ENCODE results near the gene TGFBR3.

TGFBR3 gene

DNA sequence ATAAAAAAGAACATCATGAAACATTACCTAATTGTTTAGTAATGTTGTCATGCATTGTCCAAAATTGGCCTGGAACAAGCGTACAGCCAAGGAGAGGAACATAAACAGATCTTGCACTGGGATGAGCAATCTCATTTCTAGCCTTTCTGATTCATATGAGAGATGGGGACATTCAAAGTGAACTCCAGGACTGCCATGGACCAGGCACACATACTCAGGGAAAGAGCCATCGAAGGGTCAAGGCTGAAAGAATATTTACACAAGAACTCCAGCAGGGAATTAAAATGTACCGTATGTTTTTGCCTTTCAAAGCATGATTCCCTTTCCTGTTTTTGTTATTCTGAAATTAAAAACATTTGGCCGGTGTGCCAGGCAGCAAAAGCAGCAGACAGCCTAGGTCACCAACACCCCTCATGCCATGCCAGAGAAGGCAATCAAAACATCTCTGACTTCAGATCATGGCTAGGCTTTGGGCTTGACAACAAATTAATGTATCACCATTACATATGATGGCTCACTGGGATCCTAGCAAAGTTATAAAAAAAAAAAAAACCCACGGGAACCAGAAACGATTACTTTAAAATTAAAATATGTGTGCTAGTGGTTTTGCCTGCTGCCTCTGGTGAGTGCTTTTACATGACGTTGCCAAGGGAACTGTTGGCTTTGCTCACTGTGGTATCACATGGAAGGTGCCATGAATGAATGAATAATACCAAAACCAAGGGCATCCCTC lies 159.8 kb downstream of the TGFBR3 start:
- Histone ChIP-seq H3K9ac (ENCODE audit: low read length) (no peak overlapping the region), H3K79me2 (ENCODE audit: low read length) (no peaks in the 10 kb centered on the region), H3K4me3 (ENCODE audit: low read length) (no peak overlapping the region), H4K20me1 (ENCODE audit: insufficient read depth, low read length) (no peaks in the 10 kb centered on the region), H3K4me1 (ENCODE audit: low read length) (peaks cover 17% of the 10 kb centered on the region), H3K27me3 (ENCODE audit: low read depth, low read length) (no peaks in the 10 kb centered on the region), H3K27ac (ENCODE audit: low read length) (no peak overlapping the region), H3K36me3 (replicated peaks; ENCODE audit: low read depth, low read length) (no peaks in the 10 kb centered on the region), H2AFZ (ENCODE audit: low read depth, low read length) (no peak overlapping the region), H3K9me3 (ENCODE audit: insufficient read depth, low read length) (no peaks in the 10 kb centered on the region), H3K4me2 (ENCODE audit: low read length) (no peak overlapping the region)
- TF ChIP-seq CTCF (IDR thresholded peaks at IDR 0.05; ENCODE audit: low read depth, low read length): no peak
- no peak for TF ChIP-seq EZH2phosphoT487 (IDR thresholded peaks at IDR 0.05; ENCODE audit: low read depth)

DNA sequence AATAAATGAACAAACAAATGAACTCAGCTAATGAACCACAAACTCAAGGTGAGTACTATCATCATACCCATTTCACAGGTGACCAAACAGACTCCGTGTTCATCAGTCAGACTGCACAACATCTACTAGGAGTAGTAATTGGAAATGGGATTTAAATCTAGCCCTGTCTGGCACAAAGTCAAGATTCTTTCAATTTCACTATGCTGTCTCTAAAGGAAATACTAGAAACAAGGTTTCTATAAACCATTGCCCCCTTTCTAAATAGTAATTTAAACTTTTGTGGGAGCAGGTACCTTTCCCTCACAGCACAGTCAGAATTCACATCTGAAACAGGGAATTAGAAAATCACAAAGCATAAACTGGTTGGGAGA lies 160.3 kb downstream of the TGFBR3 start:
- no peak overlapping the region for H3K4me3 ChIP-seq (ENCODE audit: low read length)
- H4K20me1 ChIP-seq (ENCODE audit: insufficient read depth, low read length): no peaks in the 10 kb centered on the region
- no peaks in the 10 kb centered on the region for H3K36me3 ChIP-seq (replicated peaks; ENCODE audit: low read depth, low read length)
- H3K27me3 ChIP-seq (ENCODE audit: low read depth, low read length): no peaks in the 10 kb centered on the region
- no peaks in the 10 kb centered on the region for H3K79me2 ChIP-seq (ENCODE audit: low read length)
- H3K4me2 ChIP-seq (ENCODE audit: low read length): no peak overlapping the region
- TF ChIP-seq EZH2phosphoT487 (IDR thresholded peaks at IDR 0.05; ENCODE audit: low read depth) (no peak), CTCF (IDR thresholded peaks at IDR 0.05; ENCODE audit: low read depth, low read length) (no peak)
- H3K27ac ChIP-seq (ENCODE audit: low read length): no peak overlapping the region
- no peaks in the 10 kb centered on the region for H3K9me3 ChIP-seq (ENCODE audit: insufficient read depth, low read length)
- peaks cover 11% of the 10 kb centered on the region for H3K4me1 ChIP-seq (ENCODE audit: low read length)
- no peak overlapping the region for H3K9ac ChIP-seq (ENCODE audit: low read length)
- H2AFZ ChIP-seq (ENCODE audit: low read depth, low read length): no peak overlapping the region

DNA sequence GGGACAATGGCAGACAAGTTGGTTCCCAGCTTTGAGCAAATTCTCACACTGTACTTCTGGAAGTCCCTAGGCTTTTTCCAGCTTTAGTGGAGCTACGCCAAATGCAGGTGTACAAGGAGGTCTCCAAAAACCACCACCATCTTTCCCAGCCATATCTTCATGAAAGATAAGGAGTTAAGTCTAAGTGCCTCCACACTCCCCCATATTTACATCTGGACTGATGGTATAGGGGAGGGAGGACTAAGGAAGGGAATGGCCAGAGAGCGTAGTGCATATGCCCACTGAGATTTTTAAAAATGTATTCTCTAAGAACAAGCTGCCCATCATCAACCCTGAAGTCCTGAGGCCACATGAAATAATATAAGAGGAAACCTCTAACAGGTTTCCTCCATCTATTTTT lies 161.3 kb downstream of the TGFBR3 start:
- Histone ChIP-seq H3K27ac (ENCODE audit: low read length) (no peak overlapping the region), H3K4me2 (ENCODE audit: low read length) (no peak overlapping the region), H3K4me1 (ENCODE audit: low read length) (peaks cover 2% of the 10 kb centered on the region; the same call in 1 of the 2 replicates), H2AFZ (ENCODE audit: low read depth, low read length) (no peak overlapping the region), H3K4me3 (ENCODE audit: low read length) (no peak overlapping the region), H3K27me3 (ENCODE audit: low read depth, low read length) (no peaks in the 10 kb centered on the region), H3K9me3 (ENCODE audit: insufficient read depth, low read length) (no peaks in the 10 kb centered on the region), H3K9ac (ENCODE audit: low read length) (no peak overlapping the region), H3K79me2 (ENCODE audit: low read length) (no peaks in the 10 kb centered on the region), H4K20me1 (ENCODE audit: insufficient read depth, low read length) (no peaks in the 10 kb centered on the region), H3K36me3 (replicated peaks; ENCODE audit: low read depth, low read length) (no peaks in the 10 kb centered on the region)
- TF ChIP-seq CTCF (IDR thresholded peaks at IDR 0.05; ENCODE audit: low read depth, low read length): no peak
- no peak for TF ChIP-seq EZH2phosphoT487 (IDR thresholded peaks at IDR 0.05; ENCODE audit: low read depth)

DNA sequence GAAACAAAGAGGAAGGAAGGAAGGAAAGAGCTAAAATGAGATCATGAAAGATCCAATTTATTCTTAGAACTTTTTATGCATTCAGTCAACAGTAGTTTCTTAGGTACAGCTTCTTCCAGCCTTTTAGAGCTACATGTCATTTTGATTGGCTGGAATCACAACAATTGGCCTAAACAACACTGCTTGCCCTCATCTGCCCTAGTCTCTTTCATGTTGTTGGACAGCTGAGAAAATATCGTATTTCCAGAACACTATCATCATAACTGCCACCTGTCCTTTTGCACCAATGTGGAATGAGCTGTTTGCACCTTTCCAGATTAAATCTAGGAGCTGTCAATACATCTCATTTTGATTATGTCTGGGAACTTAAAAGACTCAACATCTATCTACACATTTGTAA lies 161.7 kb downstream of the TGFBR3 start:
- no peaks in the 10 kb centered on the region for H3K9me3 ChIP-seq (ENCODE audit: insufficient read depth, low read length)
- H3K4me3 ChIP-seq (ENCODE audit: low read length): no peak overlapping the region
- H3K4me2 ChIP-seq (ENCODE audit: low read length): no peak overlapping the region
- TF ChIP-seq EZH2phosphoT487 (IDR thresholded peaks at IDR 0.05; ENCODE audit: low read depth): no peak
- TF ChIP-seq CTCF (IDR thresholded peaks at IDR 0.05; ENCODE audit: low read depth, low read length): no peak
- no peaks in the 10 kb centered on the region for H4K20me1 ChIP-seq (ENCODE audit: insufficient read depth, low read length)
- H3K79me2 ChIP-seq (ENCODE audit: low read length): no peaks in the 10 kb centered on the region
- no peak overlapping the region for H2AFZ ChIP-seq (ENCODE audit: low read depth, low read length)
- H3K4me1 ChIP-seq (ENCODE audit: low read length): no peaks in the 10 kb centered on the region
- H3K27ac ChIP-seq (ENCODE audit: low read length): no peak overlapping the region
- no peaks in the 10 kb centered on the region for H3K27me3 ChIP-seq (ENCODE audit: low read depth, low read length)
- H3K9ac ChIP-seq (ENCODE audit: low read length): no peak overlapping the region
- no peaks in the 10 kb centered on the region for H3K36me3 ChIP-seq (replicated peaks; ENCODE audit: low read depth, low read length)

Measured in OCI-LY3 (cell line).